HEK293 (cell line): ENCODE data around the gene SPOUT1.

Experiments used
- CTCF ChIA-PET: fragments of 350-600 bp; formaldehyde crosslinking; extraction: SDS; loops from one replicate; lab custom pipeline; 2021; ENCODE audit warnings: antibody characterized with exemption; lab: Yijun Ruan, JAX
- POLR2A ChIA-PET: fragments of 300-600 bp; formaldehyde crosslinking; extraction: SDS; loops from one replicate; lab custom pipeline; 2020; ENCODE audit warnings: antibody characterized with exemption, inconsistent platforms; lab: Yijun Ruan, JAX
- H3K27ac ChIP-seq: fragments of 200-500 bp; sonication (Bioruptor generic); 2 replicates; pipeline ENCODE4 v1.5.1; 2014; ENCODE audit warnings: low read depth, low read length, control low read depth, inconsistent platforms; ENCODE audit errors: extremely low read depth
- H3K36me3 ChIP-seq, 2 experiments: fragments of 200-500 bp in 1 of 2; sonication (Bioruptor generic) in 1 of 2; 1 replicate in 1 of 2; 2 replicates in 1 of 2; pipeline ENCODE4 v1.5.1; 2014 to 2017; ENCODE audit warnings: inconsistent platforms in 2 of 2, low read length in 2 of 2; ENCODE audit not compliant: control insufficient read depth in 2 of 2, insufficient read depth in 1 of 2
- H3K4me1 ChIP-seq: fragments of 200-500 bp; sonication (Bioruptor generic); 2 replicates; pipeline ENCODE4 v1.5.1; 2014; ENCODE audit warnings: mild to moderate bottlenecking, low read length, inconsistent platforms; ENCODE audit not compliant: control insufficient read depth, insufficient read depth
- H3K4me3 ChIP-seq: 2 replicates; pipeline ENCODE4 v1.5.1; 2011; ENCODE audit warnings: low read depth, mild to moderate bottlenecking, control low read depth, low read length, moderate library complexity
- H3K9me3 ChIP-seq: fragments of 200-500 bp; sonication (Bioruptor generic); 2 replicates; pipeline ENCODE4 v1.5.1; 2014; ENCODE audit warnings: low read depth, low read length, inconsistent platforms; ENCODE audit not compliant: control insufficient read depth, insufficient read depth
- BCL11B ChIP-seq: fragments of 450-650 bp; formaldehyde crosslinking; IDR thresholded peaks from 2 replicates; pipeline ENCODE4 v1.5.1; 2016; ENCODE audit warnings: low read depth, missing biosample characterization, missing genetic modification characterization
- GLI2 ChIP-seq: fragments of 450-650 bp; formaldehyde crosslinking; IDR thresholded peaks from 2 replicates; pipeline ENCODE4; 2017; ENCODE audit warnings: missing biosample characterization, missing genetic modification characterization, low read depth, borderline replicate concordance
- GLIS1 ChIP-seq: fragments of 450-650 bp; formaldehyde crosslinking; IDR thresholded peaks from 2 replicates; pipeline ENCODE4 v1.5.1; 2016; ENCODE audit warnings: missing biosample characterization, missing genetic modification characterization
- INSM2 ChIP-seq: fragments of 450-650 bp; formaldehyde crosslinking; IDR thresholded peaks from 2 replicates; pipeline ENCODE4 v1.5.1; 2016; ENCODE audit warnings: missing biosample characterization, missing genetic modification characterization
- KLF17 ChIP-seq: fragments of 450-650 bp; formaldehyde crosslinking; IDR thresholded peaks from 2 replicates; pipeline ENCODE4 v1.5.1; 2016; ENCODE audit warnings: missing biosample characterization, missing genetic modification characterization
- PRDM10 ChIP-seq: fragments of 450-650 bp; formaldehyde crosslinking; IDR thresholded peaks from 2 replicates; pipeline ENCODE4 v1.5.1; 2016; ENCODE audit warnings: missing biosample characterization, missing genetic modification characterization
- REPIN1 ChIP-seq: fragments of 450-650 bp; formaldehyde crosslinking; IDR thresholded peaks from 2 replicates; pipeline ENCODE4 v1.5.1; 2017; ENCODE audit warnings: missing biosample characterization, missing genetic modification characterization, low read depth
- ZNF184 ChIP-seq: fragments of 450-650 bp; IDR thresholded peaks from 2 replicates; pipeline ENCODE4 v1.5.1; 2018; ENCODE audit warnings: missing biosample characterization, mild to moderate bottlenecking, missing genetic modification characterization
- ZNF335 ChIP-seq: fragments of 450-650 bp; formaldehyde crosslinking; conservative IDR thresholded peaks from 2 replicates; pipeline ENCODE4 v1.5.1; 2016; ENCODE audit warnings: missing biosample characterization, missing genetic modification characterization
- ZNF350 ChIP-seq: fragments of 450-650 bp; formaldehyde crosslinking; IDR thresholded peaks from 2 replicates; pipeline ENCODE4 v1.5.0; 2017; ENCODE audit warnings: missing biosample characterization, mild to moderate bottlenecking, missing genetic modification characterization
- ZNF391 ChIP-seq: fragments of 450-650 bp; formaldehyde crosslinking; IDR thresholded peaks from 2 replicates; pipeline ENCODE4 v1.5.1; 2016; ENCODE audit warnings: low read depth, missing biosample characterization, missing genetic modification characterization, borderline replicate concordance
- ZNF398 ChIP-seq: fragments of 450-650 bp; formaldehyde crosslinking; IDR thresholded peaks from 2 replicates; pipeline ENCODE4 v1.5.1; 2017; ENCODE audit warnings: missing biosample characterization, missing genetic modification characterization
- ZNF404 ChIP-seq: fragments of 450-650 bp; formaldehyde crosslinking; IDR thresholded peaks from 2 replicates; pipeline ENCODE4 v1.5.1; 2017; ENCODE audit warnings: missing biosample characterization, missing genetic modification characterization
- ZNF530 ChIP-seq: fragments of 450-650 bp; formaldehyde crosslinking; IDR thresholded peaks from 2 replicates; pipeline ENCODE4 v1.5.1; 2016; ENCODE audit warnings: low read depth, missing biosample characterization, missing genetic modification characterization
- ZNF571 ChIP-seq: fragments of 450-650 bp; formaldehyde crosslinking; IDR thresholded peaks from 2 replicates; pipeline ENCODE4 v1.5.0; 2017; ENCODE audit warnings: missing biosample characterization, missing genetic modification characterization
- ZNF621 ChIP-seq: fragments of 450-650 bp; formaldehyde crosslinking; IDR thresholded peaks from 2 replicates; pipeline ENCODE4 v1.5.1; 2017; ENCODE audit warnings: missing biosample characterization, missing genetic modification characterization
- ZNF623 ChIP-seq: fragments of 450-650 bp; formaldehyde crosslinking; IDR thresholded peaks from 2 replicates; pipeline ENCODE4 v1.5.1; 2016; ENCODE audit warnings: missing biosample characterization, missing genetic modification characterization
- ZNF654 ChIP-seq: fragments of 450-650 bp; formaldehyde crosslinking; IDR thresholded peaks from 2 replicates; pipeline ENCODE4 v1.5.1; 2016; ENCODE audit warnings: low read depth, missing biosample characterization, missing genetic modification characterization
- ZNF658 ChIP-seq: fragments of 450-650 bp; formaldehyde crosslinking; IDR thresholded peaks from 2 replicates; pipeline ENCODE4; 2016; ENCODE audit warnings: missing biosample characterization, missing genetic modification characterization
- ZNF701 ChIP-seq: fragments of 450-650 bp; formaldehyde crosslinking; IDR thresholded peaks from 2 replicates; pipeline ENCODE4 v1.5.1; 2016; ENCODE audit warnings: missing biosample characterization, missing genetic modification characterization

The SPOUT1 gene

GRCh38 chr9:128790536-128790935 is 39.1 kb downstream of the SPOUT1 start:
- no peak overlapping the region for H3K27ac ChIP-seq
- no peaks in the 10 kb centered on the region for H3K9me3 ChIP-seq
- no peaks in the 10 kb centered on the region for H3K4me1 ChIP-seq
- H3K4me3 ChIP-seq: no peak overlapping the region
- TF ChIP-seq ZNF654 (no peak), ZNF398 (tag by site-specific recombination) (no peak), ZNF391 (tag by site-specific recombination) (no peak), BCL11B (tag by site-specific recombination) (no peak)
- POLR2A ChIA-PET: interaction anchor here (0.6 kb wide), 1 partner anchor 146 kb away, joined by 3 read pairs; no protein-coding TSS in a partner anchor
- peaks cover 4 to 60% of the 10 kb centered on the region in 2 experiments for H3K36me3 ChIP-seq
- CTCF ChIA-PET: interaction anchor here (1.0 kb wide), 1 partner anchor 22 kb away, joined by 4 read pairs; no protein-coding TSS in a partner anchor

GRCh38 chr9:128788445-128788844 is 41.1 kb downstream of the SPOUT1 start:
- TF ChIP-seq ZNF404: no peak
- TF ChIP-seq KLF17: no peak
- no peak for TF ChIP-seq GLIS1 (tag by site-specific recombination)
- TF ChIP-seq ZNF701 (tag by site-specific recombination): no peak
- TF ChIP-seq ZNF350 (tag by site-specific recombination): no peak
- no peak for TF ChIP-seq ZNF621 (tag by site-specific recombination)
- no peak for TF ChIP-seq PRDM10 (tag by site-specific recombination)
- no peak for TF ChIP-seq ZNF623 (tag by site-specific recombination)
- TF ChIP-seq REPIN1 (tag by site-specific recombination): no peak
- TF ChIP-seq ZNF571: no peak
- TF ChIP-seq ZNF658 (tag by site-specific recombination): no peak
- no peak for TF ChIP-seq ZNF184 (tag by site-specific recombination)
- TF ChIP-seq ZNF335 (tag by site-specific recombination): no peak; the same call in 1 of the 2 replicates
- no peak for TF ChIP-seq ZNF530 (tag by site-specific recombination)
- TF ChIP-seq INSM2 (tag by site-specific recombination): no peak
- TF ChIP-seq GLI2 (tag by site-specific recombination): no peak
- TF ChIP-seq, all 188 proteins: peak for 0
- H3K4me3 ChIP-seq: peak overlapping the region; percentile 74; the same call in 1 of the 2 replicates
- no peaks in the 10 kb centered on the region for H3K4me1 ChIP-seq
- ChIA-PET POLR2A (interaction anchor here (0.6 to 2.0 kb wide), 5 partner anchors 17 to 133 kb away, joined by 3 to 10 read pairs (median 3); partner anchors contain the start of genes ENDOG and PKN3), CTCF (interaction anchor here (0.6 to 1.2 kb wide), 6 partner anchors 16 to 1468 kb away, joined by 3 to 7 read pairs (median 4); partner anchors contain the start of genes ENDOG and ZER1)
- H3K9me3 ChIP-seq: no peaks in the 10 kb centered on the region
- H3K36me3 ChIP-seq: peaks cover 4 to 45% of the 10 kb centered on the region in 2 experiments
- H3K27ac ChIP-seq: no peak overlapping the region
